ENCODE measurements around the gene GTSE1. TPM values are rescaled to one million over a fixed set of nuclear protein-coding genes. Genes with fewer than 3 reads are reported as not detected.
A peak's percentile ranks its signal among the peaks of the same experiment; 100 is the strongest.

GTSE1 gene
- total and polyA plus RNA-seq, 2 of the 13 experiments (the other 11 are each of a cell fraction or from before 2014, with no cell fraction given) = 10.7 to 13.5 TPM

- no peak for TF ChIP-seq THAP7 (CRISPR knock-in tag; IDR thresholded peaks at IDR 0.05)
- no peak for TF ChIP-seq AGO1 (IDR thresholded peaks at IDR 0.05; ENCODE audit: low read depth, low read length, poor library complexity, severe bottlenecking)
- peak; percentile 97 for TF ChIP-seq CHD4 (IDR thresholded peaks at IDR 0.05; ENCODE audit: borderline replicate concordance, low read length)
- TF ChIP-seq TEAD2 (CRISPR knock-in tag; IDR thresholded peaks at IDR 0.05) = no peak
- TF ChIP-seq ZNF331 (CRISPR knock-in tag; IDR thresholded peaks at IDR 0.05) = 0 out of 2 replicates have a peak, but pooled peaks have one; percentile 23
- peak; percentile 84 for TF ChIP-seq SRSF1 (optimal IDR thresholded peaks at IDR 0.05; ENCODE audit: low read depth, low read length)
- peak; percentile 46; the same call in 1 of the 2 replicates for TF ChIP-seq TCF7 (IDR thresholded peaks at IDR 0.05; ENCODE audit: low read depth)
- TF ChIP-seq FLYWCH1 (CRISPR knock-in tag; IDR thresholded peaks at IDR 0.05) = no peak
- no peak for TF ChIP-seq HNF4G (IDR thresholded peaks at IDR 0.05; ENCODE audit: borderline replicate concordance, low read depth, low read length)
- TF ChIP-seq HNF4G (CRISPR knock-in tag; IDR thresholded peaks at IDR 0.05; ENCODE audit: borderline replicate concordance, low read depth) = no peak
- TF ChIP-seq WIZ (CRISPR knock-in tag; IDR thresholded peaks at IDR 0.05) = no peak
- 0 out of 2 replicates have a peak, but pooled peaks have one; percentile 31 for TF ChIP-seq ZFP91 (CRISPR knock-in tag; IDR thresholded peaks at IDR 0.05; ENCODE audit: borderline replicate concordance)
- no peak for TF ChIP-seq ZNF512 (CRISPR knock-in tag; IDR thresholded peaks at IDR 0.05)
- no peak for TF ChIP-seq ZNF704 (CRISPR knock-in tag; IDR thresholded peaks at IDR 0.05; ENCODE audit: borderline replicate concordance)
- peak; percentile 2; the same call in 1 of the 2 replicates for TF ChIP-seq TARDBP (CRISPR knock-in tag; IDR thresholded peaks at IDR 0.05)
- peak; percentile 60 for TF ChIP-seq ZNF687 (CRISPR knock-in tag; IDR thresholded peaks at IDR 0.05)
- peak; percentile 62; the same call in 1 of the 2 replicates for TF ChIP-seq DRAP1 (CRISPR knock-in tag; IDR thresholded peaks at IDR 0.05)
- no peak for TF ChIP-seq ZNF616 (CRISPR knock-in tag; IDR thresholded peaks at IDR 0.05; ENCODE audit: low read depth)
Measured at GRCh38 chr22:46379066-46379930, 82.6 kb downstream of the GTSE1 start (continued).

Data from HepG2 (cell line).